Mesenteric fat pad (tissue), 1 donor: ENCODE results near the gene IGFBP4. TPM values are rescaled to one million over a fixed set of nuclear protein-coding genes. Genes with fewer than 3 reads are reported as not detected.

Experiments used
- DNase-seq: peaks from one replicate; pipeline ENCODE4 v3.0.0-alpha.2; 2020; ENCODE audit warnings: low spot score
- total RNA-seq: library from RNA; stranded (reverse); fragmentation: NEBNext Ultra II Directional; extraction: Animal tissue kit (Norgen Biotek cat#: 25700); gene quantifications from one replicate; pipeline ENCODE4 v1.2.1, GENCODE V29; 2021
- donor health status: DM: yes; HTN: yes; CAD: no.

The IGFBP4 gene
- total RNA-seq, 1 donor from 2014 or later: 1,107 TPM

- no peak for DNase-seq
Observed at GRCh38 chr17:40431231-40431602, 12.0 kb upstream of the IGFBP4 start.

- peak; percentile 84 for DNase-seq
Observed at GRCh38 chr17:40432864-40433528, 10.3 kb upstream of the IGFBP4 start.

- peak; percentile 82 for DNase-seq
Observed at GRCh38 chr17:40433551-40434415, 9.5 kb upstream of the IGFBP4 start.

- DNase-seq: no peak
Observed at GRCh38 chr17:40436636-40437035, 6.6 kb upstream of the IGFBP4 start.

DNA sequence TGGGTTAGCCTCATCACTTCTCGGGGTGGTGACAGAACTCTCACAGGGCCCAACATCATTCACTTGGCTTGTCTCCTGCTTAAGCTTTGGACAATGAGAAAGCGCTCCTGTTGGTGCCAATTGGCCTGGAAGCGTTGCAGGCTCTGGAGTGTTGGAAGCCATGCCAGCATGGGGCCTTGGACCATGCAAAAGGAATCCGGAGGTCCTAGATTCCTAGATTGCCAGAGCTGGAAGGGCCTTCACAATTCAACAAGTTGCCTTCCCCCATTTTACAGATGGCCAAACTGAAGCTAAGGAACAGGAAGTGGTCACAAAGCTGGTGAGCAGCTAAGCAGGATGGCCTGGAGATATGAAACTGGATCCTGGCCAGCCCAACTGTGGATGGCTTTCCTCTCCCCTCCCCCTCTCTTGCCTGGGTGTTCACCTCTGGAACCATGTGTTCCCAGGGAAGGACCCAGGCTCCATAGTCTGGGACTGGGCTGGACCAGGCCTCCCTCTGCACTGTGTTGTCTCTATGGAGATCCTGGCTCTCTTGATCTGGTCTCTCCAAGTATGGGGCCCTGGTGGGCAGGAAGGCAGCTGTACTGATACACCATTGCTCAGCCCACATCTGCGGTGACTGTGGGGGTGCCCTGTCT, 6.0 kb upstream of the IGFBP4 start:
- DNase-seq: no peak

DNA sequence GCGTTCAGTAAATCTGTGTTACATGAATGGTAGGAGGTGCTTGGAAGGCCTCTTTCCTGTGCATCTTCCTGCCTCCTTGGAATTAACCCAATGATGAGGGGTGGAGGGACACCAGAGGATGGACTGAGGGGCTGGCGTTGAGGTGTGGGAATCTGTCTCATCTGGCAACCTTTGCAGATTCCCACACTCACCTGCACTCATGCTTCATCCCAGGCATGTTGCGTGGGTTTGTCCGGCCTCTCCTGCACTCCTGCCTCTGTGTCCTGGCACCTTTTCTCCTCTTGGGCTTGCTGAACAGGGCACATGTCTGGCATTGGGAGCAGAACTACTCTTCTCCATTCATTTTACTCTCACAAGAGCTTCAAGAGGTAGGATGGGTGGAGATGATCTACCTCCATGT, 3.1 kb upstream of the IGFBP4 start:
- no peak for DNase-seq

- no peak for DNase-seq
Observed at GRCh38 chr17:40442392-40443195, 656 bp upstream of the IGFBP4 start.

- no peak for DNase-seq
Observed at GRCh38 chr17:40443988-40444899, 994 bp downstream of the IGFBP4 start.

GRCh38 chr17:40445751-40446468, 2.7 kb downstream of the IGFBP4 start:
- no peak for DNase-seq

DNA sequence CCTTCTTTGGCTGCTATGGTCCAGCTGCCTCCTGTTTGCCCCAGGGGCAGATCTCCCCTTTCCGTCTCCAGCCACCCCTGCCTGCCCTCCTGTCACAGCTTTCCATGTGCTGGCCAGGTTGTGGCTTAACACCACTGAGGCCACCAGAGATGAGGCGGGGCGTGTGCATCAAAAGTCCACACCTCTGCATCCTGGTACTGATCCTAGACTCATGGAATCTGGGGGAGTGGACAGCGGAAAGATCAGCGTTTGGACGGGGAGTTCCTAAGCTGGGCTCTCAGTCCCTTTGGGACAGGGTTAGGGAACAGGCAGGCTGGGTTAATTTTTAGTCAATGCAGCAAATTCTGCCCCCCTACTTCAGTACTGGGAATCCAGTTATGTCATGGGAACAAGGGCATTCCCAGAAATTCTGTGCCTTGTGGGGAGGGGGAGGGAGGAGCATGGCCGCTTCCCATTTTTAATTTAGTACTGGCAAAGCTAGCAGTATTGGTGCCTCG, 3.9 kb downstream of the IGFBP4 start:
- DNase-seq: no peak

- no peak for DNase-seq
Observed at GRCh38 chr17:40447806-40448205, 4.6 kb downstream of the IGFBP4 start.

DNA sequence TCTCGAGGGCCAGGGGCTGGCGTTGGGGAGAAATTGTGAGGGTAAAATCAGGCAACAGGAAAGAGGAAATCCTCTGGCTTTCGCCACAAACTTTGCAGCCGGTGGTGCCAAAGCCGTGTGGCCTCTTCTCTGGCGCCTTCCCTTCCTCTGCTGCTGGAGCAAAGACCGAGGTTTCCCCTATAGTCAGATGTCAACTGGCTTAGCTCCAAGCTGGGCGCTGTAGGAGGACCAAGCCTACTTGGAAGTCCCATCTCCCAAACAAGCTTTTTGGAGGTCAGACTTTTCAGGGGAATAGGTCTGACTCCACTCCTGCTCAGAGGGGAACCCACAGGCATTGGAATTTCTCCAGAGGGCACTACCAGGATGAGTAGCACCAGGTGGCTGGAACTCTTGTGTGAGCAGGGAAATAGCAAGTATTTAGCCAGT, 5.0 kb downstream of the IGFBP4 start:
- DNase-seq: no peak

DNA sequence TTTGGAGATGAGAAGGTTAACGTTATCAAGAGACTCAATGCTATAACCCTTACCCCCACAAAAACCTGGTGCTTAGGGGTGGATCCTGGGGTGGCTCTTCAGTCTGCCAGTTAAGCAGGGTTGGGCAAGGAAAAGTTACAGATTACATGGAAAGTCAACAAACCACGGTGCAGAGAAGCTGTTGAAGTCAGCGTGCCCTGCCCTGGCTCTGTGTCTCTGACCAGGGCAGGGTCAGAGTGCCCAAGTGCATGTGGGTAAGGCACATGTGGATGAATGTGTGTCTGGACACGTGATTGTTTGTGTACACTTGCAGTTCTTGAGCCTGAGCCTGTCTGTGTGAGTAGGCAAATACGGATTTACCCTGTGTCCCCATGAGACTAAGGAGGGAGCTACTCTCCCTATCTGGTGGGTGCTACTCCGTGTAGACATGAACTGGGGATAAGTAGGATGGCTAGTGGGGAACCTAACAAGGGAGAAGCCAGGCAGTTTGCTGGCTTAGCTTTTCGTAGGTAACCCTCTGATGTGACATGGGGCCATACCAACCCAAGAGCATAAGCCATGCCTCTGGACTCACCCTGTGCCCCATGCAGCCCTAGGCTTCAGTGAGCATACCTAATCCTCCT, 5.5 kb downstream of the IGFBP4 start:
- no peak for DNase-seq

GRCh38 chr17:40450175-40450574, 6.9 kb downstream of the IGFBP4 start:
- no peak for DNase-seq

DNA sequence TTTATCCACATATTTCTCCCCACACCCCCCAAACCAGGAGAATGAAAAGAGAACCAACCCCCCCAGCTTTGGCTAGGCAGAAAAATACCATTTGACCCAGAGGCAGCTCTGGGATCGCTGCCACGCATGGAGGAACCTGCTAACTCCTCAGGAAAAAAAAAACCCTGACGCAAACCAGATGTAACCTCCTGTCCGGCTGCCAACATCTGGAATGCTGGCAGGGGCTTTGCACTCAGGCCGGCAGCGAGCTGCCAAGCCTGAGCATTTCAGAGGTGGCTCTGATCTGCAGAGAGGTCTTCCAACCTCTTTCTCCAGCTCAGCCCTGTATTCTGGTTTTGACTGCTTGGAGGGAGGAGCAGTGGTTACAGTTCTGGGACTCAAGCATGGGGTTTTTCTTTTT, 8.2 kb downstream of the IGFBP4 start:
- no peak for DNase-seq

DNA sequence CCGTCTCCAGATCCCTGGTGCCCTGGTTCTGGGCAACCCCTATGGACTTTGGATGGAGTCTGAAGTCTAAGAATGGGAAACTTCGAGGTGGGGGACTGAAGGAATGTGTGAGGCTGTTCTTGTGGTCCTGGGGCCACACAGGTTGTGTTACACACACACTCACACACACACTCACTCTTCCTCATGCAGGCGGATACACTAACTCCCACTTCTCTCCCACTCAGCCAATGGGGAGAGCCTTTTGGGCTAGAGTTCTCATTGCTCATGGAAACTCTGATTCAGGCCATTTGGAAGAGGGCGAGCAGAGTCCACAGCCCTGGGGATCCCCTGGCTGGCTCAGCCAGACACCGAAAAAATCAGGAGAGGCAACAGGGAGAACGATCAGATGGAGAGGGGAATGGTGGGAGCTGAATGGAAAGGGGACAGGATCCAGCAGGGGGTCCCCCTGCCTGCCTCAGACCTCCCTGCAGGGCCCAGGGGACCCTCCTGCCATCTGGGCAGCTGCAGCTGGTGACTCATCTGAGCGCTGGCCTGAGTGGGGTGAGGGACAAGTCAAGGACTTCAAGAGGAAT, 9.1 kb downstream of the IGFBP4 start:
- DNase-seq: no peak

DNA sequence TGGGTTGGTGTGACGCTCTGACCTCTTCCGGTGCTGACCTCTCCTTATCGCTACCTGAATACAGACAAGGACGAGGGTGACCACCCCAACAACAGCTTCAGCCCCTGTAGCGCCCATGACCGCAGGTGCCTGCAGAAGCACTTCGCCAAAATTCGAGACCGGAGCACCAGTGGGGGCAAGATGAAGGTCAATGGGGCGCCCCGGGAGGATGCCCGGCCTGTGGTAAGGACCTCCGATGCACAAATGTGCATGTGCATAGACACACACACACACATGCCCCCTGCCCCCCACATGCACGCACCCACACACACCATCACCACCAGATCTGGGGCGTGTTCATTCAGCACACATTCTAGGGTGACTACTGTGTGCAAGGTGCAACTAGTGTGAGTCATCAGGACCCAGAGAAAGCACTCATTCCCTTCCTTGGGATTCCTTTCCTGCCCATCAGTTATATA, 9.7 kb downstream of the IGFBP4 start:
- no peak for DNase-seq

GRCh38 chr17:40453881-40454612, 10.8 kb downstream of the IGFBP4 start:
- DNase-seq: no peak
